IPS-NIHi7 (cell line): ENCODE measurements around the gene PRELP.

Experiments
- DNase-seq: peaks from one replicate; pipeline ENCODE4 v3.0.0; 2012; ENCODE audit warnings: mixed read lengths; ENCODE audit errors: extremely low spot score

The PRELP gene

DNA sequence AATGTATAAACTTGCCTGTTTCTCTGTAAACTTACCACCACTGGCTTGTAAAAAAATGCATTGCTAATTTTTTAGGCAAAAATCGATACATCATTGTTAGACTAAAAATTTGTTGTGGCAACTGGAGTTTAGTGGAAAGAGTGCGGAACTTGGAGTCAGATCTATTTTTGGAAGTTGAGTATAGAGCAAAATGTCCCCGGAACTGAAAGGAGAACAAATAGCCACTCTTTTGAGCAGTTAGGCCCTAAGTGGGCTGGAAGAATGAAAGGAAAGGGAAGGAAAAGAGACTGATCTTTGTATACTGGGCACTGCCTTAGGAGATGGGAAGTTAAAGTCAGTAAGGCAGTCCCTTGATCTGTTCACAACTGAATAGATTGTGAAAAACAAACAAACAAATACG lies 48.5 kb downstream of the PRELP start:
- no peak for DNase-seq

DNA sequence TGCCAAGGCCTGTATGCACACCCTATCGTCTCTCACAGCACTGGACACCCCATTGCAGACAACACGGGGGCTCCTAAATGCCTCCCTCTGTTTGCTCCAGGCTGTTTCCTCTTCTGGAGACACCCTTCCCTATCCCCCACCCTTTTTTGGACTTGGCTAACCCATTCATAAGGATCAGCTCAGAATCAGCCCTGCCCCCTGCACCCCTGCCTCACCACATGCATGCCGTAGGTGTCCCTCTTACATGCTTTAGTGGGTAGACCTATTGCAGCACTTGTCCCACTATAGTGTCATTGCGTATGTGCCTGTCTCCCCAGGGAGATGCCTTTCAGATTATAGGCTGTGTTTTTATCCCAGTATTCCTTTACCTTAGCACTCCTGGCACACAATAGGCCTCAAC lies 49.2 kb downstream of the PRELP start:
- DNase-seq: no peak

DNA sequence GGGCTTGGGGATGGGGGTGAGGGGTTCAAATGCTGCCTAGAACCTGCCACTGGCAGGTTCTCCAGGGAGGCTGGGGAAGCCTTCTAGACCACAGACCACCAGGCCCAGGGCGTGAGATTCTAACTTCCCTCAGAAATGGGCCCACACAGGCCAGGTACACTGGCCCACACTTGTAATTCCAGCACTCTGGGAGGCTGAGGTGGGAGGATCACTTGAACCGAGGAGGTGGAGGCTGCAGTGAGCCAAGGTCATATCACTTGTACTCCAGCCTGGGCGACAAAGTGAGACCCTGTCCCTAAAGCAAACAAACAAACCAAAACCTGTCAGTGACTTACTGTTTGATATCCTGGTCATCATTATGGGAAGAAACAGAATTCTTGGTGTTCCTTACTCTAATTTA lies 50.1 kb downstream of the PRELP start:
- no peak for DNase-seq

DNA sequence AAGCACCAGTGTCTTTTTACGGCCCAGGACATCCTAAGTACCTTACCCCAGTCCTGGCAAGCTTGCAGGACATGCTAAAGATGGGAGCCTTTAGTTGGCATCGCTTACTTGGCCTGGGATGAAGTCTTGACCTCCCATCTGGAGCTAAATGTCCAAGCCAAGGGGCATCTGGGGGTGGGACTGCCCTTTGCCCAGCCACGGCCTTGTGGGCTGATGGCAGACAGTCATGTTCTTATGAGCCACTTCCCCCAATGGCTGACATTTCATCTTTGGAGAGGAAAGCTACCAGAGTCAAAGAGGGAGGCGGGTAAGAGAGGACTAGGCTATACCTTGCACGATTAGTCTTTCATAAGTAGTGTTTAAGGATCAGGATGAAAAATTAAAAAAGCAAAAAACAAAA lies 50.5 kb downstream of the PRELP start:
- no peak for DNase-seq

DNA sequence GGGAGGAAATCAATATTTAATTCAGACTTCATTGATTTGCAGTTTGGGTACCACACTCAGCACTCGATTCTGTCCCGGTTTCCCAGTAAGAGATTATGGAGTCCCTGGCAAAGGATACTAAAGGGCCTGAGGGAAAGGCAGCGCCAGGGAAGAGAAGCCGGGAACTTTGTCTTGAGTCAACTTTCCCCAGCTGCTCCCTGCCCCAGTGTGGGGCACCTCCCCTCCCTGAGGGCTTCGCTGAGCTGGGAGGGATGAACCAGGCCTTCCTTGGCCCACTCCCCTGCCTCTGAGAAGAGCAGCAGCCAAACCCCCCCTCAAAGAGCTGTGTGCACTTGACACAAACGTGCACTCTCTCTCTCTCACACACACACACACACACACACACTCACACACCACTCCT lies 51.0 kb downstream of the PRELP start:
- DNase-seq: no peak

DNA sequence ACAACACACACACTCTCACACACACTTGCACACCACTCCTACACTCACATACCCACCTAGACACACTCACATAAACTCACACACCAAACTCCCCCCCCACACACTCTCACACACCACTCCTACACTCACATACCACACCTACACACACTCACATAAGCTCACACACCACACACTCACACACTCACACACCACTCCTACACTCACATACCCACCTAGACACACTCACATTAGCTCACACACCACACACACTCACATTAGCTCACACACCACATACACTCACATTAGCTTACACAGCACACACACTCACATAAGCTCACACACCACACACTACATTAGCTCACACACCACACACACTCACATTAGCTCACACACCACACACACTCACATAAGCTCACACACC lies 51.4 kb downstream of the PRELP start:
- no peak for DNase-seq

DNA sequence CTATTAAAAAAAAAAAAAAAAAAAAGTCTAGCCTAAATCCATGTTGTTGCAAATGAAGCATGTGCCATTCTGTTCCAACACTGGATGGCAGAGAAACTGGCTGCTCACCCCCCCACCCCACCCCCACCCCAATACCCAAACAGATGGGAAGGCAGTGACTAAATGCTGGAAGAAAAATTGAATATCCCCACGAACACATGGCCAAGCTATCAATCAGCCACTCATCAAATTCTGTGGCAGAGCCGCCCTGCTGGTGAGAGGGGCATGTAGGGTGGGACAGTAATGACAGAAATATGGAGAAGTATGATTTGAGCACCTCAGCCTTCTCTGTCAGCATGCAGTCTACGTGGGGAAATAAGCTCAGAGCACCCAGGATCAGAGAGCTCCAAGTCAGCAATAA lies 52.5 kb downstream of the PRELP start:
- no peak for DNase-seq

DNA sequence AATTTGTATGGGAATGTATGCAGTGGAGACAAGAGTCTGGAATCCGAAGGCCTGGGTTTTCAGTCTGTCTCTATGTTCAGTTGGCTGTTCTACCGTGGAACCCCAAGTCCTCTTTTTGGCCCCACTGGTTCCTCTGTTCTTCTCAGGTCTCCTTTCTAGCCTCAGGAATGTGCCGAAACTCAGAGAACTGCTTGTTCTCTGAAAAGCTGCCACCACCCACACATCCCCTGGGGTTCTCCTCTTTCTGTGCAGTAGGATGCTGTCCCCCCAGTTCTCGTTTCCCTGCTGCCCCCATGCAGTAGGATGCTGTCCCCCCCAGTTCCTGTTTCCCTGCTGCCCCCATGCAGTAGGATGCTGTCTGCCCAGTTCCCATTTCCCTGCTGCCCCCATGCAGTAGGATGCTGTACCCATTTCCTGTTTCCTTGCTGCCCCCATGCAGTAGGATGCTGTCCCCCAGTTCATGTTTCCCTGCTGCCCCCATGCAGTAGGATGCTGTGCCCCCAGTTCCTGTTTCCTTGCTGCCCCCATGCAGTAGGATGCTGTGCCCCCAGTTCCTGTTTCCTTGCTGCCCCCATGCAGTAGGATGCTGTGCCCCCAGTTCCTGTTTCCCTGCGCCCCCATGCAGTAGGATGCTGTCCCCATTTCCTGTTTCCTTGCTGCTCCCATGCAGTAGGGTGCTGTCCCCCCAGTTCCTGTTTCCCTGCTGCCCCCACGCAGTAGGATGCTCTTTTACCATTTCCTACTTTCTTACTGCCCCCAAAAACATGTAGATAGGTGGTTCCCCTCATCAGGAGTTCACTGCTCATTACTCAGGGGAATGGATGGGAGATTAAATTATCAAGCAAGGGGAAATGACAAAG lies 53.6 kb downstream of the PRELP start:
- DNase-seq: no peak

DNA sequence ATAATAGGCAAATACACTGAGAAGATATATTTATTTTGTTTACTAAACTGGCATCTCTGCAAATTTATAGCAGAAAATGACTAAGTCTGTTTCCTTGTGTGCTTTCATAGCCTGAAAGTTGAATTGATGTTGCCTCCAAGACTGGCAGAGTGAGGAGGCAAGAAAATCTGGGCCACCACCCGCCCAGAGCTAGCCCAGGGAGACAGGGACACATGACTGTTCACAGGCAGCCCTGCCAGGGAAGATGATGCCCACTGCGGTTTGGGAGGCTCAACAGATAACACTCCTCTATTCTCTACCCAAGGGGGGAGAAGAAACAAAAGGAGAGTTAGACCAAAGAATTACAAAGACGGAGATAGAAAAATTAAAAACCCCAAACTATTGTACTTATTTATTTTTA lies 55.5 kb downstream of the PRELP start:
- DNase-seq: no peak

DNA sequence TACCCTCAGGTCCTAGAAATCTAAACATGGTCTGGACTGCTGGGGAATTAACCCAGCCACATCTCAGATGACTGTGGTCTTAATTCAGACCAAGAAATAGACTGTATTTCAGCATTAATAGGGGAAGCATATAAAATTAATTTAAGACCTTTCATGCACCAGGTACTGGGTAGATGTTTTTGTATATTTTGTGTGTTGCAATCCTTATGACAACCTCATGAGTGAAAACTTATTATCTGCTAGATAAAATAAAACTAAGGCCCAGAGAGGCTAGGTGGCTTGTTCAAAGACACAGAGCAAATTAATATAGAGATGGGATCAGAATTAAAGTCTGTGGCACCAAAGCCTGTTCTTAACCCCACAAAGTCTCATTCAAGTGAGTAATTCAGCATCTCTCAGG lies 58.4 kb downstream of the PRELP start:
- DNase-seq: no peak

DNA sequence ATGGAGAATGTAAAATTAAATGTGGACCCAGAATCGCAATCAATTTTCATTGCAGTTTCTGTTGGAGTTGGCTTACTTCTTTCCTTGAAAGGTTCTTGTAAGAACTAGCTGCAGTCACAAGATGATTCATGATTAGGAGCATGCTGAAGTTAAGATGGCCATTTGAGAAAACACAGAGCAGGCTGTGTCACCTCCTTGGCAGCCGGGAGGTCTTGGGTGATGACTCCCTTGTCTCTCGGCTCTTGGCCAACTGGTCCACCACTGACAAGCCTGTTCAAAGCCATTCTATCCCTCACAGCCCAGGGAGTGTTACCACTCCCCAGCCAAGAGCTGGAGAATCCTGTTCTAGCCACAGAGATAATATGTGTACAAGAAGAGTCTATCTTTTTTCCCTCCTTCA lies 58.9 kb downstream of the PRELP start:
- no peak for DNase-seq

DNA sequence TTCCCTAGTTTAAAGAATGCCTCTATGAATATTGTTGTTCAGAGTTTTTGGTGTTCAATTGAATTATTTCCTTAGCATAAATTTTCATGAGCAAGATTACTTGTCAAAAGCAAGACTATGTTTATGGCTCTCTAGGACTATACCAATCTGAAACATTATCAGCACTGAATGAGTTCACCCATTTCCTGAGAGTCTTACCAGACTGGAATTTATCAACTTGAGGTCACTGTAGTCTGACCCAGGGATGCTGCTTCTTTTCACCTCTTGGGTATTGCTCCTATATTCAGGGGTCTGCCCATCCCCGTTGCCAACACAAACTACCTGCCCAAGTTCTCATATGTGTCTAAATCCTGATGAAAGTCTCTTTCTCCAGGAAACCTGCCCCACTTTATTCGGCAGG lies 61.0 kb downstream of the PRELP start:
- no peak for DNase-seq

DNA sequence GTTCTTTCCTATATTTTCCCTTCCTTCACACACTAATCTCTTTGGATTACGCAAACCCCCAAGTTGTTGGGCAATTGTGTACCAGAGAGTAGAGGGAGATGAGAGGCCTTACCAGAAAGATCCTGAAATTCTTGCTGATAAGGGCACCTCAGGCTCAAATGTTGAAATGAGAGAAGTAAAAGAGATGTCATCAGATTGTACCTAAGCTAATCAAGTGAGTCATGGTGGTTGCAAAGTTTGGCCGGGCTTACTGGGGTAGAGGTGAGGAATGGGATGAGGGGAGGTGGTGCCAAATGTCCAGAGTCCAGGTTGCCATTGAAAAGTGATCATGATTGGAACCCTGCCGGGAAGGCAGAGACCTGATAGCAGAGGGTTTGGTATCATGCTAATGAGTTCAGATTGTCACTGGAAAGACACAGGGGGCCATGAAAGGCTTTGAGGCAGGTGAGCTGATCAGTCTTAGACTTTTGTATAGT lies 61.4 kb downstream of the PRELP start:
- no peak for DNase-seq

DNA sequence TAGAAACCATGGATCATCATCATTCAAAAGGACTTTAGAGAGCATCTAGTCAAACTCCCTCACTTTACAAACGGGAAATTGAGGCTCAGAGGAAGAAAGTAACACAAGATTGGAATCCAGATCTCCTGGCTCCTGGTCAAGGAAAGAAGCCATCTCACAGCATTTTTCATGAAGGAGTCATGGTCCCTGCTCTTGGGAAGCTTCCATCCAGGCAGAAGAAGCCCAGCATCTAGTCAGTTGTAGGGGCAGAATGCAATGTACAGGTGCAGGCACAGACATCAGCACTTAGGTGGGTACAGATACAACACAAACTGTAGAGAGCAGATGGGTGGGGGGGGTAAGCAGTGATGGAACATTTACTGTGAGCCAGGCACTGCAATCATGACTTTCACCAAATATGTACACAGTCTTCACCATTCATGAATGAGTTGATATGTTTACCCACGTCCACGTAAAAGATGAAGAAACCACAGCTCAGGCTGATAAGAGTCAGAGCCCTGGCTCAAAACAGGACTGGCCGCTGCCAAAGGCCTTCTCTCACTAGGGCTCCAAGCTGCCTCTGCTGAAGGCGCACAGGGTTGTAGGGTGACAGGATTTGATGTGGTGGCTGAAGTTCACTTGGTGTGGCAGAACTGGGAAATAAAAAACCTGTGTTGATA lies 62.3 kb downstream of the PRELP start:
- DNase-seq: no peak

DNA sequence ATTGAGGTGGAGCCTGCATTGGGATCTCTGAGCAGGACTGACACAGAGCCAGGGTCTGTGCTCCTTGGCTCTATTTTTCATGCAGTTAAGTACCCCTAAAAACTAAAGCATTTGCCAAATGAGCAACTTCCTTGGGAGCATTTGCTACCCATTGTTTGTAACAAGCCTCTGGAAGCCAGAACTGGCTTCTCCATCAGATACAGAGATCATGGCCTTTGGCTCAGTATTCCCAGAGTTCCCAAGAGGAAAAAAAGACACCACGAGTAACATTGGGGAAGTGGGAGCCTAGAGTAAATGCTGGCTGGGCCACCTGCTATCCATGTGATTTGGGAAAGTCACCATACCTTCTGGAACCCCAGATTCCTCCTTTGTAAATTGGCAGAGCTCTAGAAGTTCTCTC lies 63.1 kb downstream of the PRELP start:
- DNase-seq: no peak

DNA sequence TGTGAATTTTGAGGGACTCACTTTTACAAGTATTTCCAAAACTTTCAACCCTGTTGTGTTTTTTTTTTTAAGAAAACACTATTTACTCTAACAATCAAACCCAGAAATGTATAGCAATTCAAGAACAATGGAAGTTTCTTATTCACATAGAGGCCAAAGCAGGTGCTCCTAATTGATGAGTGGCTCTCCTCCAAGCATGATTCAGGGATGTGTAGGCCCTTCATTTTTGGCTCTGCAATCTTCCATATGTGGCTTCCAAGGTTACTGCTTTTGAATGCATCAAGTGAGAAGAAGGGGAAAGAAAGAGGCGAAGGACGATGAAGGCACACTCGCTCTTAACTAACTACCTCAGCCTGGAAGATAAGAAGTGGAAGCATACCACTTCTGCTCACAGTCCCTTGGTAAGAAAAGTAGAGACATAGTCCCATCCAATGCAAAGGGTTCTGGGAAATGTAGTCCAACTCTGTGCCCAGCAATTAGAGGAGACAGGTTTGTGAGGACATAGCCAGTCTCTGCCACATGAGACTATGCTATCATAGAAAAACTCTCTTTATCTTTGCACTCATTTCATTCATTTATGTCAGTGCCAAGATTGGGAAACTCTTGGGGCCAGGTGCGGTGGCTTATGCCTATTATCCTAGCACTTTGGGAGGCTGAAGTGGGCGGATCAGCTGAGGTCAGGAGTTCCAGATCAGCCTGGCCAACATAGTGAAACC lies 64.4 kb downstream of the PRELP start:
- DNase-seq: no peak
